GM12878 (cell line): Measurements from ENCODE around the gene ZMIZ1. TPM values are rescaled to one million over a fixed set of nuclear protein-coding genes. Genes with fewer than 3 reads are reported as not detected.

Source experiments
- ATAC-seq: fragments of 200-7000 bp; cut with Tn5 transposase; 3 replicates; pipeline ENCODE4 v1.9.1; 2020; ENCODE audit warnings: mild to moderate bottlenecking, moderate library complexity
- BruUV-seq: library from RNA; stranded (reverse); fragments of 400-500 nt; replicated peaks from 2 replicates; lab custom pipeline; 2021; lab: Mats Ljungman, UMichigan
- CTCF ChIA-PET: fragments of 300-600 bp; sonication (Branson Sonifier 250); formaldehyde crosslinking; extraction: SDS; loops from one replicate; lab custom pipeline; 2021; ENCODE audit warnings: inconsistent platforms; lab: Yijun Ruan, JAX
- POLR2A ChIA-PET: fragments of 350-600 bp; formaldehyde crosslinking; extraction: SDS; loops from one replicate; lab custom pipeline; 2021; ENCODE audit warnings: inconsistent platforms; lab: Charles Lee
- RAD21 ChIA-PET: fragments of 300-600 bp; sonication (Branson Sonifier 250); formaldehyde crosslinking; loops from one replicate; lab custom pipeline; 2023; ENCODE audit warnings: antibody characterized with exemption; ENCODE audit not compliant: unreplicated experiment; lab: Charles Lee
- SMC1A ChIA-PET: fragments of 300-600 bp; sonication (Branson Sonifier 250); formaldehyde crosslinking; loops from one replicate; lab custom pipeline; 2023; ENCODE audit not compliant: unreplicated experiment, uncharacterized antibody; lab: Charles Lee
- DNase-seq: peaks from one replicate; pipeline ENCODE4 v3.0.0-alpha.2; 2011; ENCODE audit warnings: low read depth, low spot score
- FAIRE-seq: peaks from 3 replicates; lab custom pipeline; 2011; peaks lifted over from hg19 to GRCh38; lab: Jason Lieb, UNC
- H2AFZ ChIP-seq: 2 replicates; pipeline ENCODE4 v1.6.0; 2011; ENCODE audit warnings: low read depth, low read length, control low read depth; ENCODE audit not compliant: control insufficient read depth
- H3K27ac ChIP-seq: 2 replicates; pipeline ENCODE4 v1.5.1; 2011; ENCODE audit warnings: control low read depth; ENCODE audit not compliant: control insufficient read depth, insufficient read depth
- H3K27me3 ChIP-seq, 2 experiments: replicated peaks in 1 of 2; 2 replicates each; pipeline versions ENCODE4 v1.6.0 to v1.6.1; 2011; ENCODE audit warnings: low read length in 1 of 2; ENCODE audit not compliant: control insufficient read depth in 2 of 2, insufficient read depth in 2 of 2
- H3K36me3 ChIP-seq, 2 experiments: 2 replicates each; pipeline ENCODE4 v1.5.1; 2011; ENCODE audit warnings: low read length in 1 of 2; ENCODE audit not compliant: control insufficient read depth in 2 of 2, insufficient read depth in 2 of 2
- H3K4me1 ChIP-seq: 2 replicates; pipeline ENCODE4 v1.6.1; 2011; ENCODE audit warnings: mild to moderate bottlenecking, low read length, moderate library complexity, mixed read lengths; ENCODE audit not compliant: control insufficient read depth, insufficient read depth
- H3K4me2 ChIP-seq: 2 replicates; pipeline ENCODE4 v1.6.0; 2011; ENCODE audit warnings: control low read depth; ENCODE audit not compliant: control insufficient read depth, insufficient read depth
- H3K4me3 ChIP-seq: fragments of 200-600 bp; sonication (generic); 2 replicates; pipeline ENCODE4 v1.5.1; 2016
- H3K79me2 ChIP-seq: 2 replicates; pipeline ENCODE4 v1.6.0; 2011; ENCODE audit warnings: low read length; ENCODE audit not compliant: control insufficient read depth, insufficient read depth
- H3K9ac ChIP-seq: 2 replicates; pipeline ENCODE4 v1.8.0; 2011; ENCODE audit warnings: low read length, control low read depth, mixed read lengths; ENCODE audit not compliant: control insufficient read depth, insufficient read depth
- H3K9me3 ChIP-seq: replicated peaks from 3 replicates; pipeline ENCODE4 v1.5.1; 2011; ENCODE audit warnings: mild to moderate bottlenecking, low read length; ENCODE audit not compliant: control insufficient read depth, insufficient read depth
- H4K20me1 ChIP-seq: 2 replicates; pipeline ENCODE4 v1.6.0; 2011; ENCODE audit not compliant: control insufficient read depth, insufficient read depth
- ATF7 ChIP-seq: fragments of 450-650 bp; IDR thresholded peaks from 2 replicates; pipeline ENCODE4 v1.6.1; 2016; ENCODE audit warnings: low read depth, mild to moderate bottlenecking
- BACH1 ChIP-seq: fragments of 450-650 bp; IDR thresholded peaks from 2 replicates; pipeline ENCODE4 v1.6.1; 2017; ENCODE audit warnings: mild to moderate bottlenecking, borderline replicate concordance
- BCL3 ChIP-seq: IDR thresholded peaks from 2 replicates; pipeline ENCODE4 v1.6.1; 2011; ENCODE audit warnings: borderline replicate concordance, low read depth, mild to moderate bottlenecking, moderate library complexity, low read length; ENCODE audit not compliant: insufficient read depth, poor library complexity, severe bottlenecking
- BHLHE40 ChIP-seq, 2 experiments: fragments of 450-650 bp in 1 of 2; IDR thresholded peaks; 2 replicates each; pipeline ENCODE4 v1.6.1; 2011 to 2017; ENCODE audit warnings: low read depth in 2 of 2, borderline replicate concordance in 1 of 2, improper control_type of control experiment in 1 of 2, low read length in 1 of 2, mild to moderate bottlenecking in 1 of 2
- CTCF ChIP-seq, 3 experiments: IDR thresholded peaks in 2 of 3; conservative IDR thresholded peaks in 1 of 3; 2 replicates each; pipeline ENCODE4 v1.5.1; 2011; ENCODE audit warnings: low read depth in 3 of 3, low read length in 3 of 3, mild to moderate bottlenecking in 3 of 3, control low read depth in 2 of 3, moderate library complexity in 2 of 3, inconsistent platforms in 1 of 3, mixed read lengths in 1 of 3; ENCODE audit not compliant: control insufficient read depth in 2 of 3, insufficient read depth in 1 of 3; ENCODE audit errors: extremely low read depth in 1 of 3
- EED ChIP-seq: sonication (generic); IDR thresholded peaks from 2 replicates; pipeline ENCODE4 v1.6.1; 2016; ENCODE audit warnings: antibody characterized with exemption, low read depth
- FOXK2 ChIP-seq: fragments of 450-650 bp; IDR thresholded peaks from 2 replicates; pipeline ENCODE4 v1.6.1; 2017; ENCODE audit warnings: mild to moderate bottlenecking, moderate library complexity
- FOXM1 ChIP-seq: IDR thresholded peaks from 2 replicates; pipeline ENCODE4 v1.6.1; 2012; ENCODE audit warnings: low read depth, mild to moderate bottlenecking, inconsistent platforms, low read length, moderate library complexity
- KLF5 ChIP-seq: fragments of 450-650 bp; IDR thresholded peaks from 2 replicates; pipeline ENCODE4 v1.6.1; 2014; ENCODE audit warnings: mild to moderate bottlenecking; ENCODE audit not compliant: partially characterized antibody
- MYC ChIP-seq: IDR thresholded peaks from 2 replicates; pipeline ENCODE4 v1.6.1; 2011; ENCODE audit warnings: mild to moderate bottlenecking, low read length, moderate library complexity, inconsistent platforms; ENCODE audit not compliant: insufficient read depth, insufficient replicate concordance, insufficient read length, severe bottlenecking
- NFIC ChIP-seq: IDR thresholded peaks from 2 replicates; pipeline ENCODE4 v1.6.1; 2012; ENCODE audit warnings: low read depth, mild to moderate bottlenecking, inconsistent platforms, low read length, moderate library complexity
- PAX5 ChIP-seq: IDR thresholded peaks from 2 replicates; pipeline ENCODE4 v1.6.1; 2011; ENCODE audit warnings: low read depth, low read length, borderline replicate concordance
- SMC3 ChIP-seq: IDR thresholded peaks from 2 replicates; pipeline ENCODE4 v1.6.1; 2011; ENCODE audit warnings: low read length, improper control_type of control experiment, borderline replicate concordance
- SREBF2 ChIP-seq: IDR thresholded peaks from 2 replicates; pipeline ENCODE4 v1.6.1; 2012; ENCODE audit warnings: mild to moderate bottlenecking, low read length
- WGBS: methylation state at CpG from one replicate; pipeline ENCODE4 v1.1.6; 2016; ENCODE audit warnings: low lambda C conversion rate; ENCODE audit not compliant: insufficient replicate concordance, insufficient coverage; ENCODE audit errors: missing lambda C conversion rate; 5-methylcytosine and 5-hydroxymethylcytosine counted together
- in situ Hi-C: fragments of 300-500 bp; cut with MboI; formaldehyde crosslinking; loops from 9 replicates; pipeline ENCODE4 v1.14.3; 2018; ENCODE audit warnings: mixed read lengths
- intact Hi-C: fragments of 100-400 bp; cut with micrococcal nuclease; formaldehyde crosslinking; loops from one replicate; pipeline ENCODE4 v1.14.2; 2022; ENCODE audit not compliant: unreplicated experiment
- polyA plus RNA-seq, 11 experiments: library from polyadenylated mRNA; depleted of rRNA in 4 of 11; unstranded in 6 of 11; stranded (reverse) in 5 of 11; fragments of >200 nt; fragmentation: Nextera tagmentation in 4 of 11; fragmentation: Illumina TruSeq in 1 of 11; extraction: Ambion mirVana in 4 of 11; extraction: Trizol in 1 of 11; gene quantifications; 1 replicate in 1 of 11; 2 replicates in 10 of 11; pipeline versions ENCODE4 v1.2.1 to v1.2.3, GENCODE V29; 2011 to 2016; ENCODE audit warnings: inconsistent platforms in 2 of 11, missing spikeins in 2 of 11, low read depth in 1 of 11
- total RNA-seq, 4 experiments: library from RNA; depleted of rRNA in 3 of 4; stranded (reverse); fragments of >200 nt in 3 of 4; fragmentation: Illumina TruSeq in 1 of 4; extraction: Trizol in 1 of 4; gene quantifications; 2 replicates each; pipeline versions ENCODE4 v1.2.1 to v1.2.3, GENCODE V29; 2013 to 2021
- TF ChIP-seq, protein P1 (sequence below): fragments of 450-650 bp; IDR thresholded peaks from 2 replicates; pipeline ENCODE4 v1.6.1; 2016; ENCODE audit warnings: mild to moderate bottlenecking
- TF ChIP-seq, protein P2 (sequence below): fragments of 450-650 bp; formaldehyde crosslinking; IDR thresholded peaks from 2 replicates; pipeline ENCODE4 v1.5.0; 2022; ENCODE audit warnings: mild to moderate bottlenecking, missing genetic modification characterization

Gene ZMIZ1
- total and polyA plus RNA-seq, 10 of the 15 experiments (the other 5 are each of a cell fraction or from before 2014, with no cell fraction given) = 3.1 to 82.3 (median 14.9) TPM

DNA sequence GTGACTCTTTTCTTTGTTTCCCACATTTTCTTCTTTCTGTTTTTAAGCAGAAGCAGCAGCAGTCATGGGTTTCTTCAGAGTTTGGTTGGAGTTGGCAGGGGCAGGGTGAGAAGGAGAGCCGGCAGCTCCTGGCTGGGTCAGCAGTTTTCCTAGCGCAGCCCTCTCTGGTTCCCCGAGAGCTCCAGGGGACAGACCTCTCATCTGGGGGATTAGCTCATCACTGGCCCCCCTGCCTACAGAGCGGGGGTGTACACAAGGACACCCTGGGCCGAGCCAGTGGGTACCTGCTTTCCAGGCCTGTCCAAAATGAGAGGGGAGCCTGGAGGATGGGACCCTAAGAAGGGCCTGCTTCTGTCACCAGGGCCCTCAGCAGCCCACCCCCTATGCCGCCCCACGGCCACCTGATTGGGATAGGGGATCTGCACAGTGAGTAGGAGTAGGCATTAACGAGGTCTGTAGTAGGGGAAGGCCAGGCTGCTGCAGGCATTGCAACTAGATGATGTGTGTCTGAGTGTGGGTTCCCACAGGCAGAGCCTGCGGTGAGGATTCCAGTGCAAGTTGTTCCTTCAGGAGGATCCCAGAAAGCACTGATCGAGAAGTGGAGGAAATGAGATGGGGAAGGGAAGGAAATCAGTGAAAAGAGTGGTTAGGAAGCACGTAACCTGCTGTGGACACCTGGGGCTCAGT, 155.6 kb downstream of the ZMIZ1 start:
- CTCF ChIA-PET = no interaction called here
- no peak overlapping the region for H2AFZ ChIP-seq
- ATAC-seq (no peak), FAIRE-seq (no peak), DNase-seq (no peak)
- POLR2A ChIA-PET = no interaction called here
- H3K9ac ChIP-seq = no peak overlapping the region
- no peak overlapping the region for H3K4me3 ChIP-seq
- SMC1A ChIA-PET = no interaction called here
- in situ Hi-C loops = no loop called here
- BruUV-seq = no TSS peak
- WGBS = 30% methylated on average over 11 of the region's 11 CpGs
- no peaks in the 10 kb centered on the region for H3K36me3 ChIP-seq
- intact Hi-C loops = no loop called here
- H3K4me2 ChIP-seq = no peak overlapping the region
- RAD21 ChIA-PET = no interaction called here
- H3K9me3 ChIP-seq = no peaks in the 10 kb centered on the region
- H4K20me1 ChIP-seq = no peaks in the 10 kb centered on the region
- no peaks in the 10 kb centered on the region for H3K27me3 ChIP-seq
- no peaks in the 10 kb centered on the region for H3K79me2 ChIP-seq
- 0 out of 2 replicates have a peak, but pooled peaks cover 1% of the 10 kb centered on the region for H3K4me1 ChIP-seq
- H3K27ac ChIP-seq = no peak overlapping the region
- TF ChIP-seq MYC = no peak
- TF ChIP-seq SREBF2 = no peak
- TF ChIP-seq, protein P1, sequence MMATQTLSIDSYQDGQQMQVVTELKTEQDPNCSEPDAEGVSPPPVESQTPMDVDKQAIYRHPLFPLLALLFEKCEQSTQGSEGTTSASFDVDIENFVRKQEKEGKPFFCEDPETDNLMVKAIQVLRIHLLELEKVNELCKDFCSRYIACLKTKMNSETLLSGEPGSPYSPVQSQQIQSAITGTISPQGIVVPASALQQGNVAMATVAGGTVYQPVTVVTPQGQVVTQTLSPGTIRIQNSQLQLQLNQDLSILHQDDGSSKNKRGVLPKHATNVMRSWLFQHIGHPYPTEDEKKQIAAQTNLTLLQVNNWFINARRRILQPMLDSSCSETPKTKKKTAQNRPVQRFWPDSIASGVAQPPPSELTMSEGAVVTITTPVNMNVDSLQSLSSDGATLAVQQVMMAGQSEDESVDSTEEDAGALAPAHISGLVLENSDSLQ = no peak
- TF ChIP-seq FOXM1 = no peak
- TF ChIP-seq NFIC = no peak
- no peak for TF ChIP-seq CTCF (IDR thresholded peaks at IDR 0.05 in 2 of 3, conservative IDR thresholded peaks at IDR 0.05 in 1 of 3; ENCODE audit: control insufficient read depth in 2 of 3, extremely low read depth in 1 of 3, insufficient read depth in 1 of 3, low read depth in 3 of 3, low read length in 3 of 3)
- TF ChIP-seq PAX5 = no peak
- TF ChIP-seq, protein P2, sequence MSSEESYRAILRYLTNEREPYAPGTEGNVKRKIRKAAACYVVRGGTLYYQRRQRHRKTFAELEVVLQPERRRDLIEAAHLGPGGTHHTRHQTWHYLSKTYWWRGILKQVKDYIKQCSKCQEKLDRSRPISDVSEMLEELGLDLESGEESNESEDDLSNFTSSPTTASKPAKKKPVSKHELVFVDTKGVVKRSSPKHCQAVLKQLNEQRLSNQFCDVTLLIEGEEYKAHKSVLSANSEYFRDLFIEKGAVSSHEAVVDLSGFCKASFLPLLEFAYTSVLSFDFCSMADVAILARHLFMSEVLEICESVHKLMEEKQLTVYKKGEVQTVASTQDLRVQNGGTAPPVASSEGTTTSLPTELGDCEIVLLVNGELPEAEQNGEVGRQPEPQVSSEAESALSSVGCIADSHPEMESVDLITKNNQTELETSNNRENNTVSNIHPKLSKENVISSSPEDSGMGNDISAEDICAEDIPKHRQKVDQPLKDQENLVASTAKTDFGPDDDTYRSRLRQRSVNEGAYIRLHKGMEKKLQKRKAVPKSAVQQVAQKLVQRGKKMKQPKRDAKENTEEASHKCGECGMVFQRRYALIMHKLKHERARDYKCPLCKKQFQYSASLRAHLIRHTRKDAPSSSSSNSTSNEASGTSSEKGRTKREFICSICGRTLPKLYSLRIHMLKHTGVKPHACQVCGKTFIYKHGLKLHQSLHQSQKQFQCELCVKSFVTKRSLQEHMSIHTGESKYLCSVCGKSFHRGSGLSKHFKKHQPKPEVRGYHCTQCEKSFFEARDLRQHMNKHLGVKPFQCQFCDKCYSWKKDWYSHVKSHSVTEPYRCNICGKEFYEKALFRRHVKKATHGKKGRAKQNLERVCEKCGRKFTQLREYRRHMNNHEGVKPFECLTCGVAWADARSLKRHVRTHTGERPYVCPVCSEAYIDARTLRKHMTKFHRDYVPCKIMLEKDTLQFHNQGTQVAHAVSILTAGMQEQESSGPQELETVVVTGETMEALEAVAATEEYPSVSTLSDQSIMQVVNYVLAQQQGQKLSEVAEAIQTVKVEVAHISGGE (CRISPR knock-in tag) = no peak
- no peak for TF ChIP-seq BACH1
- no peak for TF ChIP-seq FOXK2
- TF ChIP-seq BCL3 = no peak
- TF ChIP-seq EED = no peak
- TF ChIP-seq ATF7 = no peak
- TF ChIP-seq KLF5 = no peak
- TF ChIP-seq BHLHE40 (IDR thresholded peaks at IDR 0.05; ENCODE audit: borderline replicate concordance in 1 of 2, low read depth in 2 of 2, low read length in 1 of 2) = no peak
- TF ChIP-seq SMC3 = no peak
